Measurements from ENCODE around the gene HOXC9. TPM values are rescaled to one million over a fixed set of nuclear protein-coding genes. Genes with fewer than 3 reads are reported as not detected.

HOXC9 gene
- total and polyA plus RNA-seq, 4 donors: not detected

- H3K4me3 ChIP-seq (ENCODE audit: low read depth in 1 of 3, low read length in 3 of 3): no peak overlapping the region
- 16% methylated on average over 5 of the region's 5 CpGs for WGBS
- DNase-seq (ENCODE audit: low spot score): no peak
- no peaks in the 10 kb centered on the region for H3K36me3 ChIP-seq (ENCODE audit: control insufficient read depth in 4 of 4, insufficient read depth in 3 of 4, low read depth in 1 of 4, low read length in 3 of 4)
- no peak overlapping the region for H3K27ac ChIP-seq (ENCODE audit: low read depth in 1 of 2, low read length in 2 of 2)
- peaks cover 0 to 4% (median 2%) of the 10 kb centered on the region in 4 donors for H3K9me3 ChIP-seq (ENCODE audit: control insufficient read depth in 4 of 4, low read length in 3 of 4)
- peaks cover 13 to 39% (median 25%) of the 10 kb centered on the region in 4 donors for H3K27me3 ChIP-seq (ENCODE audit: control insufficient read depth in 4 of 4, insufficient read depth in 4 of 4, low read length in 3 of 4)
- no peak overlapping the region for H3K9ac ChIP-seq (ENCODE audit: low read depth in 1 of 2, low read length in 2 of 2)
- H3K4me1 ChIP-seq (ENCODE audit: control insufficient read depth in 4 of 4, insufficient read depth in 4 of 4, low read length in 3 of 4): peaks cover 3 to 14% (median 10%) of the 10 kb centered on the region in 4 donors
- TF ChIP-seq FOXA2 (IDR thresholded peaks at IDR 0.05): no peak
Observed at GRCh38 chr12:53988541-53989226, 11.3 kb upstream of the HOXC9 start.

- H3K36me3 ChIP-seq (ENCODE audit: control insufficient read depth in 4 of 4, insufficient read depth in 3 of 4, low read depth in 1 of 4, low read length in 3 of 4): no peaks in the 10 kb centered on the region
- TF ChIP-seq RAD21 (IDR thresholded peaks at IDR 0.05) (peak; percentile 47 to 61), CTCF (IDR thresholded peaks at IDR 0.05; ENCODE audit: low read depth, low read length, missing input control) (peak; percentile 21)
- TF ChIP-seq, protein P1, sequence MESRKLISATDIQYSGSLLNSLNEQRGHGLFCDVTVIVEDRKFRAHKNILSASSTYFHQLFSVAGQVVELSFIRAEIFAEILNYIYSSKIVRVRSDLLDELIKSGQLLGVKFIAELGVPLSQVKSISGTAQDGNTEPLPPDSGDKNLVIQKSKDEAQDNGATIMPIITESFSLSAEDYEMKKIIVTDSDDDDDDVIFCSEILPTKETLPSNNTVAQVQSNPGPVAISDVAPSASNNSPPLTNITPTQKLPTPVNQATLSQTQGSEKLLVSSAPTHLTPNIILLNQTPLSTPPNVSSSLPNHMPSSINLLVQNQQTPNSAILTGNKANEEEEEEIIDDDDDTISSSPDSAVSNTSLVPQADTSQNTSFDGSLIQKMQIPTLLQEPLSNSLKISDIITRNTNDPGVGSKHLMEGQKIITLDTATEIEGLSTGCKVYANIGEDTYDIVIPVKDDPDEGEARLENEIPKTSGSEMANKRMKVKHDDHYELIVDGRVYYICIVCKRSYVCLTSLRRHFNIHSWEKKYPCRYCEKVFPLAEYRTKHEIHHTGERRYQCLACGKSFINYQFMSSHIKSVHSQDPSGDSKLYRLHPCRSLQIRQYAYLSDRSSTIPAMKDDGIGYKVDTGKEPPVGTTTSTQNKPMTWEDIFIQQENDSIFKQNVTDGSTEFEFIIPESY (IDR thresholded peaks at IDR 0.05): no peak
- no peak overlapping the region for H3K9ac ChIP-seq (ENCODE audit: low read depth in 1 of 2, low read length in 2 of 2)
- H3K4me1 ChIP-seq (ENCODE audit: control insufficient read depth in 4 of 4, insufficient read depth in 4 of 4, low read length in 3 of 4): peaks cover 5 to 17% (median 12%) of the 10 kb centered on the region in 4 donors
- H3K4me3 ChIP-seq (ENCODE audit: low read depth in 1 of 3, low read length in 3 of 3): no peak overlapping the region
- DNase-seq (ENCODE audit: low spot score): no peak
- peaks cover 0 to 3% (median 1%) of the 10 kb centered on the region in 4 donors for H3K9me3 ChIP-seq (ENCODE audit: control insufficient read depth in 4 of 4, low read length in 3 of 4)
- 7% methylated on average over 28 of the region's 28 CpGs for WGBS
- H3K27ac ChIP-seq (ENCODE audit: low read depth in 1 of 2, low read length in 2 of 2): no peak overlapping the region
- peaks cover 12 to 39% (median 28%) of the 10 kb centered on the region in 4 donors for H3K27me3 ChIP-seq (ENCODE audit: control insufficient read depth in 4 of 4, insufficient read depth in 4 of 4, low read length in 3 of 4)
Observed at GRCh38 chr12:53989227-53990113, 10.5 kb upstream of the HOXC9 start.

DNA sequence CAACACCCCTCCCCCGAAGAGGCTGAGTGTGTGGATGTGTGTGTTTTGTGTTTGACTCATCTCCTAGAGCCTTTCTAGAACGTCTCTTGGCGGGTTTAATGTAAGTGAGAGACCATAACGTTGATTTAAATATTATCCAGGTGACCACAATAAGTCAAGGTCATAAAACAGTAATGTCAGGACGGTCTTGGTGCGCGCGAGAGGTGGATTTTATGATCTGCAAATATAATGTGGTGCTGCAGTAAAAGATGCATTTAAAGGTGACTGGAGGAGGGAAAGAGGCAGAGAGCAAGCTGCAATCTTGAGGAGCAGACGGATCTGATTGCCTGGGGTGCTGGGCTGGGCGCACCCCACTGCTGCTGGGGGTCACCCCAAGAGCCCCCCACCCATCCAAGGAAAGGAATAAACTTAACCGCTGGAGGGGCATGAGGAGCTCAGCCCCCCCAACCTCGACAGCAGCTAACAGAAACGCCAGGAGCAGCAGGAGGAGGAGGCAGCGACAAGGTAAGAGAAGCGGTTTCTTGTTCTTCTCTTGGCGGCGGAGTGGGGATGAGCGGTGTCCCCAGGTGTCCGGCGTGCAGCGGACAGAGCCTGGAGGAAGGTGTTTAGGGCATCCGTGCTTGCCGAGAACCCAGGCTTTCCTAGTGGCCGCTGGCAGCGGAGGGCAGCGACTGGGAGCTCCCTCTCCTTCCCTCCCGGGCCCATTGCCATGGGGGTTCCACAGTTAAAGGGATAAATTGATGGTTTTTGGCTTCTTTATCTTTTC is 9.5 kb upstream of the HOXC9 start:
- H3K36me3 ChIP-seq (ENCODE audit: control insufficient read depth in 4 of 4, insufficient read depth in 3 of 4, low read depth in 1 of 4, low read length in 3 of 4): no peaks in the 10 kb centered on the region
- WGBS: 6% methylated on average over 27 of the region's 27 CpGs
- DNase-seq (ENCODE audit: low spot score): no peak
- no peak overlapping the region for H3K4me3 ChIP-seq (ENCODE audit: low read depth in 1 of 3, low read length in 3 of 3)
- H3K9me3 ChIP-seq (ENCODE audit: control insufficient read depth in 4 of 4, low read length in 3 of 4): peaks cover 0 to under 1% (median 0%) of the 10 kb centered on the region in 4 donors
- peaks cover 15 to 26% (median 16%) of the 10 kb centered on the region in 4 donors for H3K4me1 ChIP-seq (ENCODE audit: control insufficient read depth in 4 of 4, insufficient read depth in 4 of 4, low read length in 3 of 4)
- no peak overlapping the region for H3K27ac ChIP-seq (ENCODE audit: low read depth in 1 of 2, low read length in 2 of 2)
- no peak overlapping the region for H3K9ac ChIP-seq (ENCODE audit: low read depth in 1 of 2, low read length in 2 of 2)
- TF ChIP-seq GABPA (IDR thresholded peaks at IDR 0.05 in 1 of 2, conservative IDR thresholded peaks at IDR 0.05 in 1 of 2): no peak
- TF ChIP-seq RXRA (IDR thresholded peaks at IDR 0.05): no peak
- no peak for TF ChIP-seq MAX (IDR thresholded peaks at IDR 0.05)
- peaks cover 12 to 47% (median 27%) of the 10 kb centered on the region in 4 donors for H3K27me3 ChIP-seq (ENCODE audit: control insufficient read depth in 4 of 4, insufficient read depth in 4 of 4, low read length in 3 of 4)

Measured in liver (tissue), 9 donors.